22Rv1 (cell line): Measurements from ENCODE around the gene ITGA2.

ENCODE experiments used
- ZFX ChIP-seq: fragments of 450-650 bp; IDR thresholded peaks from 2 replicates; pipeline ENCODE4 v1.6.1; 2017; ENCODE audit warnings: antibody characterized with exemption, borderline replicate concordance
- TF ChIP-seq, protein P1 (sequence below): fragments of 450-650 bp; IDR thresholded peaks from 2 replicates; pipeline ENCODE4 v1.5.1; 2017; ENCODE audit warnings: mild to moderate bottlenecking

DNA sequence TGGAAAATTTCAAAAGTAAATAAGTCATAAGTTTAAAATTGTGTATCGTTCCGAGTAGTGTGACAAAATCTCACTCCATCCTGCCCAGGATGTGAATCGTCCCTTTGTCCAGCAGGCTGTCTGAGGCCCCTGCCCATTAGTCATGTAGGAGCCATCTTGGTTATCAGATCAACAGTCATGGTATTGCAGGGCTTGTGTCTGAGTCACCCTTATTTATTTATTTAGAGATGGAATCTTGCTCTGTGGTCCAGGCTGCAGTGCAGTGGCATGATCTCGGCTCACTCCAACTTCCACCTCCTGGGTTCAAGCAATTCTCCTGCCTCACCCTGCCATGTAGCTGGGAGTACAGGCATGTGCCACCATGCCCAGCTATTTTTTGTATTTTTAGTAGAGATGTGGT, 30.2 kb downstream of the ITGA2 start:
- TF ChIP-seq, protein P1, sequence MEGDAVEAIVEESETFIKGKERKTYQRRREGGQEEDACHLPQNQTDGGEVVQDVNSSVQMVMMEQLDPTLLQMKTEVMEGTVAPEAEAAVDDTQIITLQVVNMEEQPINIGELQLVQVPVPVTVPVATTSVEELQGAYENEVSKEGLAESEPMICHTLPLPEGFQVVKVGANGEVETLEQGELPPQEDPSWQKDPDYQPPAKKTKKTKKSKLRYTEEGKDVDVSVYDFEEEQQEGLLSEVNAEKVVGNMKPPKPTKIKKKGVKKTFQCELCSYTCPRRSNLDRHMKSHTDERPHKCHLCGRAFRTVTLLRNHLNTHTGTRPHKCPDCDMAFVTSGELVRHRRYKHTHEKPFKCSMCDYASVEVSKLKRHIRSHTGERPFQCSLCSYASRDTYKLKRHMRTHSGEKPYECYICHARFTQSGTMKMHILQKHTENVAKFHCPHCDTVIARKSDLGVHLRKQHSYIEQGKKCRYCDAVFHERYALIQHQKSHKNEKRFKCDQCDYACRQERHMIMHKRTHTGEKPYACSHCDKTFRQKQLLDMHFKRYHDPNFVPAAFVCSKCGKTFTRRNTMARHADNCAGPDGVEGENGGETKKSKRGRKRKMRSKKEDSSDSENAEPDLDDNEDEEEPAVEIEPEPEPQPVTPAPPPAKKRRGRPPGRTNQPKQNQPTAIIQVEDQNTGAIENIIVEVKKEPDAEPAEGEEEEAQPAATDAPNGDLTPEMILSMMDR = no peak
- TF ChIP-seq ZFX = no peak
